OCI-LY3 (cell line): ENCODE data around the gene MOSPD3.

ENCODE experiments used
- EZH2phosphoT487 ChIP-seq: fragments of 200-600 bp; shearing (Covaris generic); IDR thresholded peaks from 2 replicates; pipeline ENCODE4 v1.6.1; 2018; ENCODE audit warnings: antibody characterized with exemption, mixed run types, low read depth
- TF ChIP-seq, protein P1 (sequence below): fragments of 200-600, 300-600 bp; sonication (generic); IDR thresholded peaks from 2 replicates; pipeline ENCODE4 v1.5.1; 2014; ENCODE audit warnings: antibody characterized with exemption, low read length, low read depth

DNA sequence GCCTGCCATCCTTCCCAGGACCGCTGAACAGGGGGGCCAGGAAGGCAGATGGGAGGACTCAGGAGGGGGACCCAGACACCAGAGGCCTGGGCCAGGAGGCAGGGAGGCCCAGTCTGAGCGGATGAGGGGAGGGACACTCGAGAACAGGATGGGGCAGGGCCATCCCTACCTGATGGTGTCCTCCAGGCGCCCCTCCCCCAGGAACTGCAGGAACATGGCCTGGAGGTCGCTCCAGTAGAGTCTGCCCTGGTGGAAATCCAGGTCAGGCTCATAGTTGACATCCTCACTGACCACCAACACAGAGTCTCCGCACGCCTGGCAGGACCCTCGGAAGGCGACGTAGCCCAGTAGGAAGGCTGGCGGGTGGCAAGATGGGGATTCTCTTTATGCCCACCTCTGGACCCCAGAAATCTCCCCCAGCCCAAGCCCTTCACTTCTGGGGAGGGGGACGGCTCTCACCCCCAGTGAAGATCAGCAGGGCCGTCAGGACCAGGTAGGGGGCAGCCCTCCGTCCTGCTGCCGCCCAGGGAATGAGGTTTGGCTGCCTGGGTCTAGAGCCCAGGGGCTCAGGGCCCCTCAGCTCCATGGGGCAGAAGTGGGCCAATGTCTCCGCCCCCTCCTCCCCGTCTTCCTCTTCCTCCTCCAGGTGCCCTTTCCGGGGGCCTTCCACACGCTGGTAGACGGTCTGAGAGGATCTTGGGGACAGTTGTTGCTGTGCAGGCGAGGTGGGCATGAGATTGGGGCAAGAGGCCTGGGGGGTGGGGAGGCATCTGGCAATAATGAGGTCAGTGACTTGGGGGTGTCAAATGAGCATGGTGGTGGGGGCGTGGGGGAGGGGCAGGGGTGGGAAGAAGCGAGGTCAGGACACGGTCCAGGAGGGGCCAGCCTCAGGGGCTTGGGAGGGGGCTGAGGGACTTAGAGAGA, 28.4 kb downstream of the MOSPD3 start:
- TF ChIP-seq, protein P1, sequence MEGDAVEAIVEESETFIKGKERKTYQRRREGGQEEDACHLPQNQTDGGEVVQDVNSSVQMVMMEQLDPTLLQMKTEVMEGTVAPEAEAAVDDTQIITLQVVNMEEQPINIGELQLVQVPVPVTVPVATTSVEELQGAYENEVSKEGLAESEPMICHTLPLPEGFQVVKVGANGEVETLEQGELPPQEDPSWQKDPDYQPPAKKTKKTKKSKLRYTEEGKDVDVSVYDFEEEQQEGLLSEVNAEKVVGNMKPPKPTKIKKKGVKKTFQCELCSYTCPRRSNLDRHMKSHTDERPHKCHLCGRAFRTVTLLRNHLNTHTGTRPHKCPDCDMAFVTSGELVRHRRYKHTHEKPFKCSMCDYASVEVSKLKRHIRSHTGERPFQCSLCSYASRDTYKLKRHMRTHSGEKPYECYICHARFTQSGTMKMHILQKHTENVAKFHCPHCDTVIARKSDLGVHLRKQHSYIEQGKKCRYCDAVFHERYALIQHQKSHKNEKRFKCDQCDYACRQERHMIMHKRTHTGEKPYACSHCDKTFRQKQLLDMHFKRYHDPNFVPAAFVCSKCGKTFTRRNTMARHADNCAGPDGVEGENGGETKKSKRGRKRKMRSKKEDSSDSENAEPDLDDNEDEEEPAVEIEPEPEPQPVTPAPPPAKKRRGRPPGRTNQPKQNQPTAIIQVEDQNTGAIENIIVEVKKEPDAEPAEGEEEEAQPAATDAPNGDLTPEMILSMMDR = no peak
- no peak for TF ChIP-seq EZH2phosphoT487
